ENCODE measurements around the gene KHDC4.

KHDC4 gene

DNA sequence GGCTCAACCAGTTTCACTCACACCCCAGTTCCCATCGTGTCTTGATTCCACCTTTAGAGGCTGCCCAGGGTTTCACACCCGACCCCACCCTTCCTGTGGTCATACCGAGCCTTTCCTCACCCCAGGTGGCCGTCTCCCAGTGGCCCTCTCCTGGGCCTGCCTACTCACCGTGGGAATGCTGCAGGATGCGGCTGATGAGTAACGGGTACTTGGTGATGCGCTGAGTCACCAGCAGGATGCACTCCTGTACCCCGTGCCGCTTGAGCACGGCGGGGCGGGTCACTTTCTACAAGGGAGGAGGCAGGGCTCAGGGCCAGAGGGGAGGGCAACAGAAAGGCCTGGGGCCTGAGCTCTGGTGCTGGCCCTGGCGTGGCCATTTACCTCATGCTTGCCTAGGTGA, 27.7 kb upstream of the KHDC4 start:
- H3K4me1 ChIP-seq = peaks cover 0 to 49% (median 25%) of the 10 kb centered on the region in 4 donors
- DNase-seq = peak; percentile 86 to 97
- H3K36me3 ChIP-seq = peaks cover 72 to 99% (median 96%) of the 10 kb centered on the region in 3 donors
- peak overlapping the region; percentile 83 to 91 for H3K27ac ChIP-seq
- no peak overlapping the region for H3K4me3 ChIP-seq
- intact Hi-C loops (cut with DNase I; ENCODE audit: low total_unique reads) = no loop called here
- no peaks in the 10 kb centered on the region for H3K27me3 ChIP-seq
- no peaks in the 10 kb centered on the region for H3K9me3 ChIP-seq
- TF ChIP-seq, protein P1, sequence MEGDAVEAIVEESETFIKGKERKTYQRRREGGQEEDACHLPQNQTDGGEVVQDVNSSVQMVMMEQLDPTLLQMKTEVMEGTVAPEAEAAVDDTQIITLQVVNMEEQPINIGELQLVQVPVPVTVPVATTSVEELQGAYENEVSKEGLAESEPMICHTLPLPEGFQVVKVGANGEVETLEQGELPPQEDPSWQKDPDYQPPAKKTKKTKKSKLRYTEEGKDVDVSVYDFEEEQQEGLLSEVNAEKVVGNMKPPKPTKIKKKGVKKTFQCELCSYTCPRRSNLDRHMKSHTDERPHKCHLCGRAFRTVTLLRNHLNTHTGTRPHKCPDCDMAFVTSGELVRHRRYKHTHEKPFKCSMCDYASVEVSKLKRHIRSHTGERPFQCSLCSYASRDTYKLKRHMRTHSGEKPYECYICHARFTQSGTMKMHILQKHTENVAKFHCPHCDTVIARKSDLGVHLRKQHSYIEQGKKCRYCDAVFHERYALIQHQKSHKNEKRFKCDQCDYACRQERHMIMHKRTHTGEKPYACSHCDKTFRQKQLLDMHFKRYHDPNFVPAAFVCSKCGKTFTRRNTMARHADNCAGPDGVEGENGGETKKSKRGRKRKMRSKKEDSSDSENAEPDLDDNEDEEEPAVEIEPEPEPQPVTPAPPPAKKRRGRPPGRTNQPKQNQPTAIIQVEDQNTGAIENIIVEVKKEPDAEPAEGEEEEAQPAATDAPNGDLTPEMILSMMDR (IDR thresholded peaks at IDR 0.05) = peak; percentile 49 to 56

DNA sequence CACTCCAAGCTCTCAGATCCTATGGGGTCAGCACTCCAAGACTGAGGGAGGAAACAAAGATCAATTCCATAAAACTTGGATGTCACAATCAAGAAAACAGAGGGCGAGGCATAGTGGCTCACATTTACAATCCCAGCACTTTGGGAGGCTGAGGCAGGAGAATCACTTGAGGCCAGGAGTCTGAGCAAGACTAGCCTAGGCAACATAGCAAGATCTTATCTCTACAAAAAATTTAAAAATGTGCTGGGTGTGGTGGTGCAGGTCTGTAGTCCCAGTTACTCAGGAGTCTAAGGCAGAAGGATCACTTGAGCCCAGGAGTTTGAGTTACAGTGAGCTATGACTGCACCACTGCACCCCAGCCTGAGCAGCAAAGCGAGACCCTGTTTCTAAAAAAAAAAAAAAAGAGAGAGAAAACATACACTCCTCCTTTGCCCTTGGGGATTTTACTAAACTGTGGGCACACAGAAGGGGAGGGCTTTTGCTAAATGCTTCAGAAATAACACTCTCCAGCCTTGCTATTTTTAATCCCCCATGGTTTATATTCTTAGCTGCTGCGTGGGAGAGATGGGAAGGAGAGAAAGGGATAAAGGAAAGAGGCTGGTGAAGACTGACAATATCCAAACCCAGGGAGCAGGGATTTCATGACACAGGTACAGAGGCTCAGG, 26.0 kb upstream of the KHDC4 start:
- Histone ChIP-seq H3K36me3 (peaks cover 72 to 99% (median 96%) of the 10 kb centered on the region in 3 donors), H3K27me3 (no peaks in the 10 kb centered on the region), H3K27ac (peak overlapping the region; percentile 83 to 91), H3K9me3 (no peaks in the 10 kb centered on the region), H3K4me3 (no peak overlapping the region), H3K4me1 (peaks cover 0 to 41% (median 23%) of the 10 kb centered on the region in 4 donors)
- intact Hi-C loops (cut with DNase I; ENCODE audit: low total_unique reads) = no loop called here
- TF ChIP-seq, protein P1 (IDR thresholded peaks at IDR 0.05) = no peak
- DNase-seq = no peak

DNA sequence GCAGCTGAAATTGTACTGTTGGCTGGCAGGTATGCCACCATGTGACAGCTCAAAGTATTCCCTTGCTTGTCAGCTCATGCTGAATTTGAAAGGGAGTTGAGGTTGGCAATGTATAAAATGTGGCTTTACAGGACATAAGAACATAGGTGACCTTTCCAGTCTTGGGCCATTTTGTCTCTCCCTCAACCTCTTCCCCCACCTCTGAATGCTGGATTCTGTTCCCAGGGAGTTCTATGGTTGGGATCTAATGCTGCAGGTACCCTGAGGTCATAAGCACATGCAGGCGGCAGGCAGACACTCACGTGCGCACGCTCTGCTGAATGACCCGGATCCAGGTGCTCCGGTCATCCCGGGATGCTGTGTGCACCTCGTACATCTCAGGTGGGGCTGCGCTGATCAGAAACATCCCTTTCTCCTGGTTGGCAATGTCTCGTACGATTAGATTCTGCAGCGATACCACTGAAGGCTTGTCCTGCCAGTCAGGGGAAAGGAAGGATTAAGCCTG, 23.2 kb upstream of the KHDC4 start:
- Histone ChIP-seq H3K36me3 (peaks cover 80 to 100% (median 98%) of the 10 kb centered on the region in 3 donors), H3K27me3 (no peaks in the 10 kb centered on the region)
- TF ChIP-seq, protein P1 (IDR thresholded peaks at IDR 0.05) = no peak

DNA sequence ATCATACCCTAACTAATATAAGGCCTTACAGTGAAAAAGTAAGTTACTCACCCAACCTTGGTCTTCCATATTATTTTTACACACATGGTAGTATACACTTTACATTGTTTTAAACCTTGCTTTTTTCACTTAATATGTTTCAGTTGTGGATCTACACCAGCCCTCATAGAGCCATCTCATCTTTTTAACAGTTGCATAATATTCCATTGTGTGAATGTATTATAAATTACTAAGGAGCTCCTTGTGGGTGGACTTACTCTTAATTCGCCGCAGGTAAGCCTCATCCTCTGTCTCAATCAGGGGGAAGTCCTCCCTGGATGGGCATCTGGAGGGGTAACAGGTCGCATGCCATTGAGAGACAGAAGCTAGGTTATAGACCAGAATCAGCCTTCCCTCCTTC, 20.4 kb upstream of the KHDC4 start:
- peaks cover 0 to 3% (median 0%) of the 10 kb centered on the region in 4 donors for H3K4me1 ChIP-seq
- no peak for DNase-seq
- H3K9me3 ChIP-seq = no peaks in the 10 kb centered on the region
- H3K36me3 ChIP-seq = peaks cover 99 to 100% (median 100%) of the 10 kb centered on the region in 3 donors
- no peak overlapping the region for H3K27ac ChIP-seq
- H3K27me3 ChIP-seq = no peaks in the 10 kb centered on the region
- intact Hi-C loops (cut with DNase I; ENCODE audit: low total_unique reads) = no loop called here
- H3K4me3 ChIP-seq = no peak overlapping the region
- TF ChIP-seq, protein P1 (IDR thresholded peaks at IDR 0.05) = no peak

More for the DNA sequence above, 23.2 kb upstream of the KHDC4 start:
- Histone ChIP-seq H3K4me1 (peaks cover 0 to 31% (median 16%) of the 10 kb centered on the region in 4 donors), H3K27ac (no peak overlapping the region), H3K4me3 (no peak overlapping the region), H3K9me3 (no peaks in the 10 kb centered on the region)
- intact Hi-C loops (cut with DNase I; ENCODE audit: low total_unique reads) = no loop called here
- no peak for DNase-seq

DNA sequence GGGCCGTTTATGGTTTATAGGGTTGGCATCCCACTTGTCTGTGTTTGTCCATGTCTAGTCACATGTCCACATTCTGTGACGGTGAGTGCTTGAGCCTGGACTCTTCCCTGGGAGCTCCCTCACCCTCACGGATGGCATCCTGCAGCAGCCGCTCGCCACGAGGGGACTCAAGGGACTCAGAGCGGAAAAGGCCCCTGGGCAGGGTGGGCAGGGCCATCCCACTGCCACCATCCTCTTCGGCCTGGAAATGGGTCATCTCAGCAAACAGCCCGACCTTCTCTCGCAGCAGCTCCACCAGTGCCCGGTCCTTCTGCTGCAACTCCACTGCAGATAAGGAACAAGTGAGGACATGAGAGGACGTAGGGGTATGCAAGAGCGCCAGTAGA, 18.3 kb upstream of the KHDC4 start:
- TF ChIP-seq, protein P1 (IDR thresholded peaks at IDR 0.05) = no peak
- H3K9me3 ChIP-seq = no peaks in the 10 kb centered on the region
- H3K4me3 ChIP-seq = no peak overlapping the region
- H3K36me3 ChIP-seq = peaks cover 98 to 100% (median 100%) of the 10 kb centered on the region in 3 donors
- H3K27ac ChIP-seq = no peak overlapping the region
- no peaks in the 10 kb centered on the region for H3K27me3 ChIP-seq
- intact Hi-C loops (cut with DNase I; ENCODE audit: low total_unique reads) = no loop called here
- no peaks in the 10 kb centered on the region for H3K4me1 ChIP-seq
- DNase-seq = no peak
